ENCODE measurements around the gene BLTP3B.

BLTP3B gene

DNA sequence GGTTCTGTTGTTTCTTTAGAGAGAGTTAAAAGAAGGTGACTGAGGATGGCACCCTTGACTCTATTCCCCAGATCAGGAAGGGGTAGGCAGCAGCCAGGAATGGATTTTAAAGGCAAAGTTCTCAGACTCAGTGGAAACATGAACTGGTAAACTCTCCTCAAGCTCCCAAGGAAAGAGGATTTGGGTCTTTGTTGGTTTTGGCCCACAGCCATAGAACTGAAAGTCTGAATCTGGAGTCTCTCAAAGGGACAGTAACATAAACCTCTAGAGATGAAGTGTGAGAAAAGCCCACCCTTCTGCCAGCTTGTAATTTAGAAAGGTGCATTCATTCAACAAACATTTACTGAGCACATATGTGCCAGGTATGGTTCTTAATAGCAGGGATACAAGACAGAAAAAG lies 28.6 kb upstream of the BLTP3B start:
- TF ChIP-seq YY1 (IDR thresholded peaks at IDR 0.05; ENCODE audit: low read depth) (no peak), NFIC (IDR thresholded peaks at IDR 0.05) (no peak), FOXM1 (IDR thresholded peaks at IDR 0.05; ENCODE audit: borderline replicate concordance, low read depth) (no peak), TCF12 (IDR thresholded peaks at IDR 0.05; ENCODE audit: low read depth) (no peak), EGR1 (IDR thresholded peaks at IDR 0.05) (no peak), ZBTB7A (IDR thresholded peaks at IDR 0.05; ENCODE audit: low read depth) (no peak), TEAD4 (IDR thresholded peaks at IDR 0.05) (no peak), RAD21 (IDR thresholded peaks at IDR 0.05; ENCODE audit: low read depth) (no peak), CREB1 (IDR thresholded peaks at IDR 0.05; ENCODE audit: low read depth) (no peak), EP300 (IDR thresholded peaks at IDR 0.05; ENCODE audit: borderline replicate concordance) (no peak), TAF1 (IDR thresholded peaks at IDR 0.05; ENCODE audit: low read depth) (no peak), CEBPB (IDR thresholded peaks at IDR 0.05) (no peak)
- TF ChIP-seq, protein P1, sequence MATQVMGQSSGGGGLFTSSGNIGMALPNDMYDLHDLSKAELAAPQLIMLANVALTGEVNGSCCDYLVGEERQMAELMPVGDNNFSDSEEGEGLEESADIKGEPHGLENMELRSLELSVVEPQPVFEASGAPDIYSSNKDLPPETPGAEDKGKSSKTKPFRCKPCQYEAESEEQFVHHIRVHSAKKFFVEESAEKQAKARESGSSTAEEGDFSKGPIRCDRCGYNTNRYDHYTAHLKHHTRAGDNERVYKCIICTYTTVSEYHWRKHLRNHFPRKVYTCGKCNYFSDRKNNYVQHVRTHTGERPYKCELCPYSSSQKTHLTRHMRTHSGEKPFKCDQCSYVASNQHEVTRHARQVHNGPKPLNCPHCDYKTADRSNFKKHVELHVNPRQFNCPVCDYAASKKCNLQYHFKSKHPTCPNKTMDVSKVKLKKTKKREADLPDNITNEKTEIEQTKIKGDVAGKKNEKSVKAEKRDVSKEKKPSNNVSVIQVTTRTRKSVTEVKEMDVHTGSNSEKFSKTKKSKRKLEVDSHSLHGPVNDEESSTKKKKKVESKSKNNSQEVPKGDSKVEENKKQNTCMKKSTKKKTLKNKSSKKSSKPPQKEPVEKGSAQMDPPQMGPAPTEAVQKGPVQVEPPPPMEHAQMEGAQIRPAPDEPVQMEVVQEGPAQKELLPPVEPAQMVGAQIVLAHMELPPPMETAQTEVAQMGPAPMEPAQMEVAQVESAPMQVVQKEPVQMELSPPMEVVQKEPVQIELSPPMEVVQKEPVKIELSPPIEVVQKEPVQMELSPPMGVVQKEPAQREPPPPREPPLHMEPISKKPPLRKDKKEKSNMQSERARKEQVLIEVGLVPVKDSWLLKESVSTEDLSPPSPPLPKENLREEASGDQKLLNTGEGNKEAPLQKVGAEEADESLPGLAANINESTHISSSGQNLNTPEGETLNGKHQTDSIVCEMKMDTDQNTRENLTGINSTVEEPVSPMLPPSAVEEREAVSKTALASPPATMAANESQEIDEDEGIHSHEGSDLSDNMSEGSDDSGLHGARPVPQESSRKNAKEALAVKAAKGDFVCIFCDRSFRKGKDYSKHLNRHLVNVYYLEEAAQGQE (IDR thresholded peaks at IDR 0.05; ENCODE audit: low read depth), result no peak
- TF ChIP-seq, protein P2, sequence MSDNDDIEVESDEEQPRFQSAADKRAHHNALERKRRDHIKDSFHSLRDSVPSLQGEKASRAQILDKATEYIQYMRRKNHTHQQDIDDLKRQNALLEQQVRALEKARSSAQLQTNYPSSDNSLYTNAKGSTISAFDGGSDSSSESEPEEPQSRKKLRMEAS (IDR thresholded peaks at IDR 0.05), result no peak
- TF ChIP-seq, protein P3, sequence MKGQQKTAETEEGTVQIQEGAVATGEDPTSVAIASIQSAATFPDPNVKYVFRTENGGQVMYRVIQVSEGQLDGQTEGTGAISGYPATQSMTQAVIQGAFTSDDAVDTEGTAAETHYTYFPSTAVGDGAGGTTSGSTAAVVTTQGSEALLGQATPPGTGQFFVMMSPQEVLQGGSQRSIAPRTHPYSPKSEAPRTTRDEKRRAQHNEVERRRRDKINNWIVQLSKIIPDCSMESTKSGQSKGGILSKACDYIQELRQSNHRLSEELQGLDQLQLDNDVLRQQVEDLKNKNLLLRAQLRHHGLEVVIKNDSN (IDR thresholded peaks at IDR 0.05), result no peak

DNA sequence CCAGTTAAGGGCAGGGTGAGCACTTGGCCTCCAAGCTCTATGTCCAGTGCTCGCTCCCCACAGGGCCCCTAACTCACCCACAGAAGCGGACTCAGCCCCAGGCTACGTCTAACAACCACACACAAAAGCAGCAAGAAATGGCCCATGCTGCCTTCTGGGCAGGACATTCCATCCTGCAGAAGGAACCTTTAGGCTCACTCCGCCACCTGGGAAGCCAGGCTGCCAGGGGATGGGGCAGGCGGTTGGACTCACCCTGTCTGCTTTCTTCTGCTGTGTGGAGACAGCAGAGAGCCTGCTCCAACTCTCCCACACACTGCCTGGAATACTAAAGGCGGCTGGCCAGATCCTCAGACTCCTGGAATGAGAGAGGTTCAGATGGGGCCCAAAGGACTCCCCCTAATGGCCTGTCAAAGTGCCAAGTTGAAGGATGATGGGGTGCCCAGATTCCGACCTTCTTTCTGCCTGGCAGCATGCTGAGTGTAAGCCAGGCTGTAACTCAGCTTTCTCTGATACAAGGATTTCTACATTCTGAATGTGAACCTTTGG lies 27.7 kb upstream of the BLTP3B start:
- TF ChIP-seq CEBPB (IDR thresholded peaks at IDR 0.05), result no peak
- no peak for TF ChIP-seq YY1 (IDR thresholded peaks at IDR 0.05; ENCODE audit: low read depth)

DNA sequence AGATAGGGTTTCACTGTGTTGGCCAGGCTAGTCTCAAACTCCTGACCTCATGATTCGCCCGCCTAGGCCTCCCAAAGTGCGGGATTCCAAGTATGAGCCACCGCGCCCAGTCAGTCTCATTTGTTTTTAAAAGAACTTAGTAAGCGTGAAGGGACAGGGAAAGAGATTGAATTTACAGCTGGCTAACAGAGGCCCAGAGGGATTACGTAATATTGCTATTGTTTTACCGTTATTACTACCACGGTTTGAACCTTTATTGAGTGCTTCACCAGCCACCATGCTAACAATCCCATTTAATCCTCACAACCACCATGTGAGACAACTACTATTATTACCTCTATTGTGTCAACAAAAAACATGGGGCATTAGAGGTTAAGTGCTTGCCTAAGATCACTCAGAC lies 26.7 kb upstream of the BLTP3B start:
- TF ChIP-seq TEAD4 (IDR thresholded peaks at IDR 0.05) (no peak), CEBPB (IDR thresholded peaks at IDR 0.05) (peak; percentile 75)

DNA sequence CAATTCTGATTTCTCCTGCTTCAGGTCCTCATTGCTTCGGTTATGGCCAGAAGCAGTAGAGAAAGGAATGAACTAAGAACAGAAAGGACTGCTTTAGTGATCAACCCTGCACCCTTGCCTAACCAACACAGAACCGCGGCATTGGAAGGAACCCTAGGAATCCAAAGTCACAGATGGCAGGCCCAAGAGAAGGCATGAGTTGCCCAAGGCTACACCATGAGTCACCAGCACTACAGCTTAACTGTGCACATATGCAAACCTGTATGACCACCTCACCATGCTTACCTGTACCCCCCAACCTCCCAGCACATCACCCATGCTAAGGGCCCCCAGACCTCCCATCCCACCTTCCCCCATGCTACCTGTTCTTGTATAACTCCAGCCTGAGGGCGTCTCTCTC lies 25.9 kb upstream of the BLTP3B start:
- TF ChIP-seq ZBTB7A (IDR thresholded peaks at IDR 0.05; ENCODE audit: low read depth), result no peak

DNA sequence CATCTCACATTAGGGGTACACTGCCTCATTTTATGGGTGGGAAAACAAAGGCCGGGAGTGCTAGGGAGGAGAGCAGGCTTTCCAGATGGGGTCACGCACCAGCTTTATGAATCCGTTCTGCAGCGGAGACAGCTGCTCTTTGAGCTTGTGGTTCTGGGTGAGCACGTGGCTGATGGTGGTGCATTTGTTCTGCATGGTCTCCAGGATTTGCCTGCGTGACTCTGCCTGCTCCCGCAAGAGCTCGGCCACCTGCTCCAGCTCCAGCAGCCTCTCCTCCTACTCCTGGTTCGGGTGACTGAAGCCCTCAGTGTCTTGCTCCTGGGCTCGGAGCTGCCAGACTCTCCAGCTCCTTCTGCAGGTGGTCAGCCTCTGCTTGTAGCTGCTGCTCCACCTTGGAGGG lies 23.6 kb upstream of the BLTP3B start:
- no peak for TF ChIP-seq NFIC (IDR thresholded peaks at IDR 0.05)
- TF ChIP-seq, protein P1 (IDR thresholded peaks at IDR 0.05; ENCODE audit: low read depth), result no peak
- no peak for TF ChIP-seq YY1 (IDR thresholded peaks at IDR 0.05; ENCODE audit: low read depth)
- TF ChIP-seq, protein P3 (IDR thresholded peaks at IDR 0.05), result no peak
- TF ChIP-seq EP300 (IDR thresholded peaks at IDR 0.05; ENCODE audit: borderline replicate concordance), result no peak
- TF ChIP-seq TCF12 (IDR thresholded peaks at IDR 0.05; ENCODE audit: low read depth), result no peak
- no peak for TF ChIP-seq EGR1 (IDR thresholded peaks at IDR 0.05)
- TF ChIP-seq, protein P2 (IDR thresholded peaks at IDR 0.05), result no peak
- TF ChIP-seq CREB1 (IDR thresholded peaks at IDR 0.05; ENCODE audit: low read depth), result no peak
- no peak for TF ChIP-seq CEBPB (IDR thresholded peaks at IDR 0.05)
- no peak for TF ChIP-seq TEAD4 (IDR thresholded peaks at IDR 0.05)
- no peak for TF ChIP-seq RAD21 (IDR thresholded peaks at IDR 0.05; ENCODE audit: low read depth)
- no peak for TF ChIP-seq TAF1 (IDR thresholded peaks at IDR 0.05; ENCODE audit: low read depth)
- TF ChIP-seq ZBTB7A (IDR thresholded peaks at IDR 0.05; ENCODE audit: low read depth), result no peak

DNA sequence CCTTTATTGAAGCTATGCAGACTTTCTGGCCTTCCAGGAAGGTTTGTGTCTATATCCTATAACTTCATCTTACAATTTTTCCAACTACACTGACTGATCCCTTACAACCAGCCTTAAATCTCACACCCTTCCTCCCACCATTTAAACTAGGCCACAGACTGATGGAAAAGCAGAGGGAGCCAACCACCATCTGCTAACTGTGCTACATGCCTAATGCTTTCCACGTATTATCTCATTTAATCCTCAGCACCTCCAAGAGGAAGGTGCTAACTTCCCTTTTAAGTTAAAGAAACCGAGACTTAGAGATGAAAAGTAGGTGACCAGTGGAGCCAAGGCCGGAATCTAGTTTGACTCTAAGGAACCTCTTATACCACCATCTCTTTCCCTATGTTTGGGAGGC lies 22.7 kb upstream of the BLTP3B start:
- TF ChIP-seq TEAD4 (IDR thresholded peaks at IDR 0.05), result no peak
- TF ChIP-seq, protein P3 (IDR thresholded peaks at IDR 0.05), result no peak
- TF ChIP-seq NFIC (IDR thresholded peaks at IDR 0.05), result no peak
- TF ChIP-seq, protein P1 (IDR thresholded peaks at IDR 0.05; ENCODE audit: low read depth), result no peak
- TF ChIP-seq TAF1 (IDR thresholded peaks at IDR 0.05; ENCODE audit: low read depth), result no peak
- no peak for TF ChIP-seq YY1 (IDR thresholded peaks at IDR 0.05; ENCODE audit: low read depth)
- no peak for TF ChIP-seq EGR1 (IDR thresholded peaks at IDR 0.05)
- no peak for TF ChIP-seq EP300 (IDR thresholded peaks at IDR 0.05; ENCODE audit: borderline replicate concordance)
- no peak for TF ChIP-seq CREB1 (IDR thresholded peaks at IDR 0.05; ENCODE audit: low read depth)
- TF ChIP-seq CEBPB (IDR thresholded peaks at IDR 0.05), result no peak
- TF ChIP-seq, protein P2 (IDR thresholded peaks at IDR 0.05), result no peak
- no peak for TF ChIP-seq FOXM1 (IDR thresholded peaks at IDR 0.05; ENCODE audit: borderline replicate concordance, low read depth)
